GM18870 (cell line): ENCODE measurements around the gene FNDC10.

ENCODE experiments used
- ATAC-seq: cut with Tn5 transposase; IDR thresholded peaks from one replicate; pipeline ENCODE4 v1.9.1; 2021; ENCODE audit warnings: moderate library complexity; ENCODE audit not compliant: unreplicated experiment

The FNDC10 gene

DNA sequence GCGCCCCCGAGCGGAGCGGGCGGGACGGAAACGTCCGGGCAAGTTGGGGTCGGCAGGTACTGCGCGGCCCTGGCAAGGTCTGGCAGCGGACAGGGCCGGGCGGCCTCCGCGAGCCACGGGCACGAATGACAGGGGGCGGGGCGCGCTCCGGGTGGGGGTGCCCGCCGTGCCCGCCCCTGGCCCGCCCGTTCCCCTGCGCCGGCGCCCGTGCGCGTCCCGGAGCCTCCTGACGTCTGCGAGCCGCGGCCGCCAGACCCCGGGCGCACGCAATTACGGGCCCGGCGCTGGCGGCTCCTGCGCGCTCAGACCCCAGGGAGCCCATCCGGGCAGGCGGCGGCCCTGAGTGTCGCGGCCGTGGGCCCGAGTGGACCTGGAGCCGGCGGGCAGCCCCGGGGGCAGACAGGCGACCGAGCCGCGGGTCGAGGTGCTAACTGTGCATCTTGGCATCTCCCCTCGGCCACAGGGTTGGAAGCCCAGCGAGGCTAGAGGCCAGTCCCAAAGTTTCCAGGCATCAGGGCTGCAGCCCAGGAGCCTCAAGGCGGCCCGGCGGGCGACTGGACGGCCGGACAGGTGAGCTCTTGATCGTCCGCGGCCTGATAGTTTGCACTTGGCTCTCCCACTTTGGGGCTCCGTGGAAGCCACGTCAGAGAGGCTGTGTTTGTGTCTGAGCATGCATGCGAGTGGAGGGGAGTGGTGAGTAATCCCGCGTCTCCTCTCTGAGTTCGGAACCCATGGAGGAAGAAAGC lies 16.3 kb upstream of the FNDC10 start:
- ATAC-seq = peak; percentile 7

DNA sequence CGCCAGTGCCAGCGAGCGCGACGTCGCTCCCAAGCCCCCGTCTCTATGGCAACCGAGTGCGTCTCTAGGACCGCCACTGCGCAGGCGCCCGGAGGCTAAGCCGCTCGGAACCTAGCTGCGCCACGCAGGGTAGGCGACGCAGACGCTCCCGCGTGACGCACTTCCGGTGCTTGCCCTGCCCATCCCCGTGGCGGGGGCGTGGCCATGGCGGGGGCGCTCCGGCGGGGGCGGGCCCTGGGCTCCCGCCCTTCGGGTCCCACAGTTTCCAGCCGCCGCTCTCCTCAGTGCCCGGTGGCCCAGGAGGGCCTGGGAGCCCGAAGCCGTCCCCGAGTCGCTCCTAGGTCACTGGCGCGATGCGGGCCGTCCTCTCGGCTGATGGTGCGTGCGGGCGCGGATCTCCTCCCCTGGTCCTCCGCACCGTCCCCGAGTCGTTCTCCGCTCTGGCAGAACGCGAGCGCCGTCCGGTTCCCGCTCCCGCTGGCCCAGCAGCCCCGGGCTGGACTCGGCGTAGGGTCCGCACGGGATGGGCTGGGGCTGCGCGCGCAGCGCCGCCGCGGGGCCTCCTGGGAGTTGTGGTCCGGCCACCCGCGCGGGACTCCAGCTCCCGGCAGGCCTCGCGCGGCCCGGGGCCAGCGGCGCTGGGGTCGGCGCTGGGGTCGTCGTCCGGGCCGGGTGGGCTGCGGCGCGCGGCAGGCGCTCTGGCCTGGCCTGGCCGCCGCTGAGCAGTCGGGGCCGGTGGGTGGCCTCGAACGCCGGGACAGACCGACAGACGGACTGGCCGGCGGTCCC lies 15.5 kb upstream of the FNDC10 start, which contains the start of gene MIB2:
Gene MIB2, plus strand, starts transcription at position 245 of the 789 bp plus-strand sequence. CDS start 7,953 bp downstream, outside the sequence.
- peak; percentile 72 for ATAC-seq

DNA sequence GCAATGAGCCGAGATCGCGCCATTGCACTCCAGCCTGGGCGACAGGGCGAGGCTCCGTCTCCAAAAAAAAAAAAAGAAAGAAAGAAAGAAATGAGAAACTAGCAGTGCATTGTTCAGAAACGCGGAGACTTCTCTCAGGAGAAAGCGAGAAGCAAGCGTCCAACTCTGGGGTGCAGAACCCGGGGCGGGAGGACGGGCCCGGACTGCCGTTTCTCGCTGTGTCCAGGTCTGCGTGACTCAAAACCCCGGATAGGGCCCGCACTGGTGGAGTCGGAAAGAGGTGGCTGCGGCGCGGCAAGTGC lies 15.0 kb upstream of the FNDC10 start:
- no peak for ATAC-seq

DNA sequence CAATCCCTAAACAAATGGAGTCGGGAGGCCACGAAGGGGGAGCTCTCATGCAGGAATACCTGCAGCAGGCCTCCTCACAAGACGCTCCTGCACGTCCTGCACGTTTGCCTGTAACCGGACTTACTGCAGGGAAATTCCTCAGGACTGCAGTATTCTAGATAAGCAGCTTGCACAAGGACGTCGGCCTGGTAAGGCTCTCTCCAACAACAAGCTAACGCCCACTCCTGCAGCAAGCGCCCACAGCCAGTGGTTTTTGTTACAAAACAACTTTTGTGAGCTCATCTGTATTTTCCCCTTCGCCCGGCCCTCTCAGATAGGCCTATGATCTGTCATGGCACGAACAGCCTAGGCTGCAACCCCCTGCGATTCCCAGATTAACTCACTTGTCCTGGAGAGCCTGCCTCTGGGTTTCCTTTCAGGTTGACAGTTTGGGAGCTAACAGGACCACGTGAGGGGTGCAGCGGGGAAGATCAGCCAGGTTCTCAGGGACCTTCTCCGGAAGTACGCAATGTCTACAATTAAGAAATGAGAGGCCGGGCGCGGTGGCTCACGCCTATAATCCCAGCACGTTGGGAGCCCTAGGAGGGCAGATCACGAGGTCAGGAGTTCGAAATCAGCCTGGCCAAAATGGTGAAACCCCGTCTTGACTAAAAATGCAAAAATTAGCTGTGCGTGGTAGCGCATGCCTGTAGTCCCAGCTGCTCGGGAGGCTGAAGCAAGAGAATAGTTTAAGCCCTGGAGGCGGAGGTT lies 14.4 kb upstream of the FNDC10 start:
- ATAC-seq = no peak

DNA sequence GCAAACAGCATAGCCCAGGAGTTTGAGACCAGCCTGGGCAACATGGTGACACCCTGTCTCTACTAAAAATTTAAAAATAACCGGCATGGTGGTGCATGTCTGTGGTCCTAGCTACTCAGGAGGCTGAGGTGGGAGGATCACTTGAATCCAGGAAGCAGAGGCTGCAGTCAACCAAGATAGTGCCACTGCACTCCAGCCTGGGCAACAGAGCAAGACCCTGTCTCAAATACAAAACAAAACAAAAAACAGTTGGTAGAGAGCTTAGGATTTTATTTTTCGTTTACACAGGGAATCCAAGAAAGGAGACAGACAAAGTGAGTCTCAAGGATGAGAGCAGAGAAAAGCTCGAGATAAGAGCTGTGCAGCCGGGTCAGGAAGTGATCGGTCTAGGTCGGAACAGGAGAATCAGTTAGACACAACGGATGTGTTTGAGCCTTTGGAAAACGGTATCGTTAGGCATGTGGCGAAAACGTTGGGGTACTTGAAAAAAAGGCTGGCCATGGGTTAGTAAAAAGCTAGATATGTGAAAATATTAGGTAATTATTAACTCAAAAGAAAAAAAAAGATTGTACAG lies 13.7 kb upstream of the FNDC10 start:
- ATAC-seq = no peak

DNA sequence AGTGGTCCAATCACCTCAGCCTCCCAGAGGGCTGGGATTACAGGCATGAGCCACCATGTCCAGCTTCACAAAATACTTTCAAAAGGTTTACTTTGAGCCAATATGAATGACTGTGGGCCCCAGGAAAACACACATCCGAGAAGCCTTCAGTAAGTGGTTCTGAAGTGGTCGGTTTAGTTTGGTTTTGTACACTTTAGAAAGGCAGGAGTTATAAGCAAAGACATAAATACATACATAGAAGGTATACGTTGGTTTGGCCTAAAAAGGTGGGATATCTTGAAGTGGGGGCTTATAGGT lies 12.1 kb upstream of the FNDC10 start:
- ATAC-seq = no peak

DNA sequence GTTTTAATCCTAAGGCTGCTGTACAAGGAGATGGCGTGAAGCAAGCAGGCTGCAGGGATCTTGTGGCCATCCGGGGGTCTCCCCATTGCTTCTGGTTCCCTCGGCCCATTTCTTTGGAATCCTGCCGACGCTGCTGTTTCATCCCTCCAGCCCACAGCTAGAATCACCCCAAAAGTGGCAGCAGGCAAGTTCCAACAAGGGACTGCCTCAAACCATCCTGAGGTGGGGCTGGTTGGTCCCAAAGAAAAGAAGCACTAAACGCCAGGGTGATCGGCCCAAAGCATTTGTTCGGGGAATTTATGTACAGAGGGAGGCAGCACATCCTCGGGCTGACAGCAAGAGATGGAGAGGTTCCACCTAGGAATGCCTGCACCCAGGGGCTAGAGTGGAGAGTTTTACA lies 10.9 kb upstream of the FNDC10 start:
- ATAC-seq = no peak

DNA sequence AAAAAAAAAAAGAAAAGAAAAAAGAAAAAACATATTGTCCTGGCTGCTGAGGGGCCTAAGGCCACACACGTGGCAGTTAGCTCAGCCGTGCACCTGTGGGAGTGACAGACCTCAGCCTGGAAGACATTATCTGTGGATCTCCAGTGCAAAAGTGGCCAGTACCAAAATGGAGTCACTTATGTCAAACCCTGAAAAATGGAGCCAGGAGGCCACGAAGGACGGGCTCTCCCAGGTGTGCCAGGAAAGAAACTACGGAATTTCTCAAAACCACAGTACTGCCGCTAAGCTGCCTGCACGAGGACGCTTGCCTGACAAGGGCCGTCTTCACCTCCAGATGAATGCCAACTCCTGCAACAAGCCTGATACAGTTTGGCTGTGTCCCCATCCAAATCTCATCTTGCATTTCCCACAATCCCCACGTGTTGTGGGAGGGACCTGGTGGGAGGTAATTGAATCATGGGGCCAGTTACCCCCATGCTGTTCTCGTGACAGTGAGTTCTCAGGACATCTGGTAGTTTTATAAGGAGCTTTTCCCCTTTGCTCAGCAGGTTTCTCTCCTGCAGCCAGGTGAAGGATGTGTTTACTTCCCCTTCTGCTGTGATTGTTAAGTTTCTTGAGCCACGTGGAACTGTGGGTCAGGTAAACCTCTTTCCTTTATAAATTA lies 10.0 kb upstream of the FNDC10 start:
- no peak for ATAC-seq

DNA sequence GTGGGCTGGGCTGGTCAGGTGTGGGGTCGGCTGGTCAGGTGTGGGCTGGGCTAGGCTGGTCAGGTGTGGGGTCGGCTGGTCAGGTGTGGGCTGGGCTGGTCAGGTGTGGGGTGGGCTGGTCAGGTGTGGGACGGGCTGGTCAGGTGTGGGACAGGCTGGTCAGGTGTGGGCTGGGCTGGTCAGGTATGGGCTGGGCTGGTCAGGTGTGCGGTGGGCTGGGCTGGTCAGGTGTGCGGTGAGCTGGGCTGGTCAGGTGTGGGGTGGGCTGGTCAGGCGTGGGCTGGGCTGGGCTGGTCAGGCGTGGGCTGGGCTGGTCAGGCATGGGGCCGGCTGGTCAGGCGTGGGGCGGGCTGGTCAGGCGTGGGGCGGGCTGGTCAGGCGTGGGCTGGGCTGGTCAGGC lies 6.3 kb upstream of the FNDC10 start:
- ATAC-seq = no peak

DNA sequence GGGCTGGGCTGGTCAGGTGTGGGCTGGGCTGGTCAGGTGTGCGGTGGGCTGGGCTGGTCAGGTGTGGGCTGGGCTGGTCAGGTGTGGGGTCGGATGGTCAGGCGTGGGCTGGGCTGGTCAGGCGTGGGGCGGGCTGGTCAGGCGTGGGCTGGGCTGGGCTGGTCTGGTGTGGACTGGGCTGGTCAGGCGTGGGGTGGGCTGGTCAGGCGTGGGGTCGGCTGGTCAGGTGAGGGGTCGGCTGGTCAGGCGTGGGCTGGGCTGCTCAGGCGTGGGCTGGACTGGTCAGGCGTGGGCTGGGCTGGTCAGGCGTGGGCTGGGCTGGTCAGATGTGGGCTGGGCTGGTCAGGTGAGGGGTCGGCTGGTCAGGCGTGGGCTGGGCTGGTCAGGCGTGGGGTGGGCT lies 5.8 kb upstream of the FNDC10 start:
- ATAC-seq = no peak

DNA sequence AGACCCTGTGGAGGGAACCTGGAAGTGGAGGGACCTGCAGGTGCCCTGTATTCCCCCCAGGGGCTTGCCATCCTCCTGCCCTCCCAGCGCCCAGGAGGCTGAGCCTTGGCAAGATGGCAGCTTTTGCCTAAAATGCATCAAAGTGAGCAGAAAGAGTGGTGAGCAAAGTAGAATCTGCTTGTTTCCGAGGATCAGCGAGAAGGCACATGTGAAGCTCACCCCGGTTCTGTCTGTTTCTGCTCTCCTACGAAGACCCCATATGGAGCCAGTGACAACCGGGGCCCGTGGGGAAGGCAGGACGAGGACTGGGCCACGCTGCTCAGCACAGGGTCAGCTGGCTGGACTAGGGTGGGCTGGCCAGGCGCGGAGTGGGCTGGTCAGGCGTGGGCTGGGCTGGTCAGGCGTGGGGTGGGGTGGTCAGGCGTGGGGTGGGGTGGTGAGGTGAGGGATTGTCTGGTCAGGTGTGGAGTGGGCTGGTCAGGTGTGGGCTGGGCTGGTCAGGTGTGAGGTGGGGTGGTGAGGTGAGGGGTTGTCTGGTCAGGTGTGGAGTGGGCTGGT lies 5.2 kb upstream of the FNDC10 start:
- no peak for ATAC-seq

DNA sequence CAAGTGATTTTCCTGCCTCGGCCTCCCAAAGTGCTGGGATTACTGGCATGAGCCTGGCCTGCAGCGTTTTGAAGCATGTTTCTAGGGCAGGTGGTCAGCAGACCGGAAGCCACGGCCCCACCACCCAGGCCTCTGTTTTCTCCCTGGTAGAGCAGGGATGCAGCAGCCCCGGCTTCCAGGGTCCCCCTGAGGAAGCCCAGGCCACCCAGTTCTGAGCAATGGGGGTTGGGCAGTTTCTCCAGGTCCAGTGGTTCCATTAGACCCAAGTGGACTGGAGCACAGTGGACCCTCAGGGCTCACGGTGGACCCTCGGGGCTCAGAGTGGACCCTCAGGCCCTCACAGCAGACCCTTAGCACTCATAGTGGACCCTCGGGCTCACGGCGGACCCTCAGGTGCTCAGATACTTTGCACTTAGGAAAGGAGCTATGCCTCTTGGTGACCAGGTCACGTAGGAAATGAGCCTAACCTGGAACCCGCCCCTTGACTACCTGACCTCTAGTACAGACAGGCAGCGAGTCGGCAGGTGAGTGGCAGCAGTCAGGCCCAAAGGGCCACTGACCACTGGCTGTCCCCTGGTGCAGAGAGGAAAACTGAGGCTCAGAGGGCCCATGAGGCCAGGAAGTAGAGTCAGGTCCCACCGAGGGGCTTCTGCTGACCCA lies 4.6 kb upstream of the FNDC10 start:
- ATAC-seq = no peak

DNA sequence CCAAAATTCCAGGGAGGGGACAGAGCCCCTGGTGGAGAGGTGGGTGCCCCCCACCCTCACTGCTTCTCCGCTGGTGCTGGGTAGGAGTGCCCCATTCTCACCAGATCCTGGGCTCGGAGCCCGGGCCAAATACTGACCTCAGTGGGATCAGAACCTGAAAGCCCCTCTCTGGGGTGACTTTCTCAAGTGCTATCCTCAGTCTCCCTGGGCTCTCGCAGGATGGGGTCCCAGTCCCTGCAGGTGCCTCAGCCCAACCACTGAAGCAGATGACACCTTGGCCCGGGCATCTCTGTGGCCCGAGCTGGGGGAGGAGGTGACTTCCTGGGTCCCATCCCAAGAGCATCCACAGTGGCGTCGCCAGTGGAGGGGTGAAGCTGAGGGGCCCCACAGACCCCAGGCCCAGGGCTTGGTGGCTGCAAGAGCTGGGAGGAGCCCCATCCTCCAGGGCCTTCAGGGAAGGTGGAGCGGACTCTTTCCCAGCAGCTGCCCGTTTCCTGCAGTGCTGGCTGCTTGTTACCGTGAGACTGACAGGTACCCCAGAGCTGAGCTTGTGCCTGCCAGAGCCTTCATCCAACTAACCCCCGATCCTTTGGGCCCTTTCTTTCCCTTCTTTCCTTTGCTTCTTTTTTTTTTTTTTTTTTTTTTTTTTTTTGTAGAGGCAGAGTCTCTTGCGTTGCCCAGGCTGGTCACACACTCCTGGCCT lies 3.9 kb upstream of the FNDC10 start:
- no peak for ATAC-seq

DNA sequence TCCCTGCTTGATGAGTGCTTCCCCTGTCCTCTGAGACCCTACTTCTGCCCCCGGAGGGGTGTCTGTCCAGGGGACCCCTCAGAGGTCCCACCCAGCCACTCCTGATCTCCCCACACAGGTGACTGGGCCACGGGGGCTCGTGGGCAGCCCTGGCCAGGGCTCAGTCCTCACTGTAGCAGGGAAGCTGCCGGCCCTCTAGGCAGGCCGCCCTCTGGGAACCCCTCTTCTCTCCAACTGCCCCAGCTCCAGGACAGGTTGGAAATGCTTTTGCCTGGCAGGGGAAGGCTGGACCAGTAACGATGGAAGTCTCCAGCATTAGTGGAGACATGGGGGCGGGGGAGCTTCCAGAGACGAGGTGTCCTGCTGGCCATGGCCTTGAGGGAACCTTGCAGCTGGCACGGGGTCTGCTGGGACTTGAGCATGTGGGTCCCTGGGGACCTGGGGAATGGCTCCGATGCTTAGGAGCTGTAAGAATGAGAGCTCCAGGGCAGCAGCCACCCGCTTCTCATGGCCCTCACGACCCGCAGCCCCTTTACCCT lies 3.1 kb upstream of the FNDC10 start:
- ATAC-seq = no peak

DNA sequence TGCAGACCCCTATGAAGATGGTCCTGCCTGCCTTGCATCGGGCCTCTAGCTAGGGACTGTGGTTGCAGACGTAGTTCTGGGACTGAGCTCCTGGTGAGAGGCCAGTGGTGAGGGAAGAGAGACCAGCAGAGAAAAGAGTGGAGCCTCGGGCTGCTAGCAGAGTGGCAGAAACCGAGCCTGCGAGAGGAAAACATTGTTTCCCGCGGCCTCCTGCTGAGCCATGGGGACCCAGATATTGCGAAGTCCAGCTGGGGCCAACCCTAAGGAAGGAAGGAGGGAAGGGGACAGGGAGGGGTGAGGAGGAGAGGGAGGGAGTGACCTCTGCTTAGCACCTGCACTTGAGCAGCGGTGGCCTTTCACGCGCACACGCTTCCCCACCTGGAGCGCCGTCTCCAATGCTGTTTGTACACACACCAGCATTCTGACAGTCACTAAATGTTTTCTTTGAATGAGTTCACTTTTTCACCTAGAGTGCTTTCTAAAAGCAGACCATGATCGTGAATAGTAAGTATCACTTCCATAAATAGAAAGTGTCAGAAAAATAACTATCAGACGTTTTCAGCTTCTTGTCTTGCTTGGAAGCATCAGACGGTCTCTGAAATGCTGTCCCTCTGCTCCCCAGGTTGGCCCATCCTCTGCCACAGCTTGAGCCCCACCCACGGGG lies 2.5 kb upstream of the FNDC10 start:
- ATAC-seq = no peak

DNA sequence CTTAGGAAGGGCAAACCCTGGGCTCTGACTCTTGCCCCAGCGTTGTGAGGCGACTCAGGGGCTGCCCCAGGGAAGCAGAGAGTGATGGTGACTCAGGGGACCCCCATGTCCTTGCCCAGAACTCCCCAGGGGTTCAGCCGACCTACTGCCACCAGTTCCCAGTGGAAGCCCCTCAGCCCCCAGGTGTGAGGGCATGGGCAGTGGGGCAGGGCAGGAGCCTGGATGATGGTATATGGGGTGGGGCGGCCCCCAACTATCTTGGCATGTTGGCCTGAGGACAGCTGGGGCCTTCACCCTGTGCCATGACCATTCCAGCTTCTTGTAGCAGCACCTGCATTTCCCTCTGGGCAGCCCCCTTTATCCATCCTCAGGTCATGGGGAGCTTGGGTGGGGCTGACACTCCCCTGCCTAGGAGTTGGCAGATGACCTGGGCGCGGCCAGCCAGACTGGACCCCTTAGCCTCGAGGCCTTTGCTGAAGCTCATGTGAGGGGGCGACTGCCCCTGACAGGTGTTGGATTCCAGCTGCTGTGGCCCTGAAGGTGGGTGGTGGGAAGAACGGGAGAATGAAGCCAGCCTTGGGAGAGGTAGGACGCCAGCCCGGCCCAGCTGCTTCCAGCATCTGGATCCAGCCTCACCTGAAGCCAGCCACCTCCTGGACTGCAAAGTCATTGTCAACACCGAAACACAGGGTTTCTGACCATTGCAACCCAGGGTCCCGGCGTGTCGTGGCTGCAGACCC lies 1.8 kb upstream of the FNDC10 start:
- ATAC-seq = no peak

DNA sequence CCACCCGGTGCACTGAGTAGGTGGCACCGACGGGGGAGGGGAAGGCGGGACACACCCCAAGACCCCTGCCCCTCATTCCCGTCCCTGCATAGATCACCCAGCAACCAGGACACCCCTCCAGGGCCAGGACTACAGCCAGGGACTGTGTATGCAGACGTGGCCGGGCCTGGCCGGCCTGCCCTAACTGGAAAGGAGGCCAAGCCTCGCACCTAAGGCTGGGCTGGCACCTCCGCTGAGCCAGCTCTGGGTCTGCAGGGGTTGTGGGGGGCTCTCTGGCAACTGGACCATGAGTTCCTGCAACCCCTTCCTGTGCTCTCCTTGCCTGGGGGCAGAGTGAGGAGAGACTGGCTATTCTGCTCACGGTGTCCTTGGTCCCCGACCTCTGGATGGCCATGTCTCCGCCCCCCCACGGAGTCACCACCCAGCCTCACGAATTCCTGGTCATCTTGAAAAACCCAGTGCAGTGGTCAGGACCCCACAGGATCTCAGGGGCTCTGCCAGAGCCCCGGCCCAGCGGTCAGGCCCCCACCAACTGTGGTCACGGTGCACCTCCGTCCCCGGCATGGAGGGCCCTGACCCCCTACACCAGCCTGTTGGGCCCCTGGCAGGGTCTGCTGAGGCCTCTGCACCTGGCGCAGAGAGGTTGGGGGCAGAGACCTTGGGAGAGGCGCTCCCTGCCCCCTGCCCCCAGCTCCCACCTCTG lies 1.1 kb upstream of the FNDC10 start:
- ATAC-seq = no peak
